Sigmoid colon (tissue), 4 donors: ENCODE data around the gene KRTAP12-4.

Experiments used
- EP300 ChIP-seq, 4 donors: sonication (generic); formaldehyde crosslinking; IDR thresholded peaks; one replicate each; pipeline ENCODE4 v1.6.1; 2017; ENCODE audit warnings: antibody characterized with exemption in 4 of 4
- POLR2A ChIP-seq, 2 donors: fragments of 450-650 bp; IDR thresholded peaks; one replicate each; pipeline ENCODE4 v1.6.1; 2016; ENCODE audit warnings: antibody characterized with exemption in 2 of 2, mild to moderate bottlenecking in 2 of 2, moderate library complexity in 2 of 2
- POLR2AphosphoS5 ChIP-seq, 4 donors: sonication (generic); formaldehyde crosslinking; IDR thresholded peaks; one replicate each; pipeline ENCODE4 v1.6.1; 2017; ENCODE audit warnings: antibody characterized with exemption in 4 of 4
- TF ChIP-seq, protein P1 (sequence below), 4 experiments: fragments of 450-650 bp in 3 of 4; fragments of 200-600 bp in 1 of 4; IDR thresholded peaks; one replicate each; pipeline ENCODE4 v1.5.1; 2016 to 2019; ENCODE audit warnings: antibody characterized with exemption in 4 of 4, mild to moderate bottlenecking in 3 of 4, moderate library complexity in 2 of 4

DNA sequence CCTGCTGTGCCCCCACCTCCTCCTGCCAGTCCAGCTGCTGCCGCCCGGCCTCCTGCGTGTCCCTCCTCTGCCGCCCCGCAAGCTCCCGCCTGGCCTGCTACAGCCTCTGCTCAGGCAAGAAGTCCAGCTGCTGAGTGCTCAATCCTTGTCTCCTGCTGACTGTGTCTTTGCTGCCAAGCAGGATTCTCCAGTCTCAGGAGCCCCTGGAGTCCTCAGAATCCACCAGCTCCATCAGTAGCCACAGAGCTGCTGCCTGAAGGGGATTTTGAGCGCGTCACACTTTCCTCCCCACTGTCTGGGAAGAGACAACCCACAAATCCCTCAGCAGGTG is 7.3 kb downstream of the KRTAP12-4 start:
- TF ChIP-seq, protein P1, sequence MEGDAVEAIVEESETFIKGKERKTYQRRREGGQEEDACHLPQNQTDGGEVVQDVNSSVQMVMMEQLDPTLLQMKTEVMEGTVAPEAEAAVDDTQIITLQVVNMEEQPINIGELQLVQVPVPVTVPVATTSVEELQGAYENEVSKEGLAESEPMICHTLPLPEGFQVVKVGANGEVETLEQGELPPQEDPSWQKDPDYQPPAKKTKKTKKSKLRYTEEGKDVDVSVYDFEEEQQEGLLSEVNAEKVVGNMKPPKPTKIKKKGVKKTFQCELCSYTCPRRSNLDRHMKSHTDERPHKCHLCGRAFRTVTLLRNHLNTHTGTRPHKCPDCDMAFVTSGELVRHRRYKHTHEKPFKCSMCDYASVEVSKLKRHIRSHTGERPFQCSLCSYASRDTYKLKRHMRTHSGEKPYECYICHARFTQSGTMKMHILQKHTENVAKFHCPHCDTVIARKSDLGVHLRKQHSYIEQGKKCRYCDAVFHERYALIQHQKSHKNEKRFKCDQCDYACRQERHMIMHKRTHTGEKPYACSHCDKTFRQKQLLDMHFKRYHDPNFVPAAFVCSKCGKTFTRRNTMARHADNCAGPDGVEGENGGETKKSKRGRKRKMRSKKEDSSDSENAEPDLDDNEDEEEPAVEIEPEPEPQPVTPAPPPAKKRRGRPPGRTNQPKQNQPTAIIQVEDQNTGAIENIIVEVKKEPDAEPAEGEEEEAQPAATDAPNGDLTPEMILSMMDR (IDR thresholded peaks at IDR 0.05) = no peak
- no peak for TF ChIP-seq POLR2AphosphoS5 (IDR thresholded peaks at IDR 0.05)
- no peak for TF ChIP-seq POLR2A (IDR thresholded peaks at IDR 0.05)
- TF ChIP-seq EP300 (IDR thresholded peaks at IDR 0.05) = no peak
